ENCODE data around the gene PATL2.
"Not testable (repeated sequence)": the region's sequence is repeated elsewhere in the genome, so short reads cannot be mapped to it uniquely, and the experiment has no call there.

The PATL2 gene

DNA sequence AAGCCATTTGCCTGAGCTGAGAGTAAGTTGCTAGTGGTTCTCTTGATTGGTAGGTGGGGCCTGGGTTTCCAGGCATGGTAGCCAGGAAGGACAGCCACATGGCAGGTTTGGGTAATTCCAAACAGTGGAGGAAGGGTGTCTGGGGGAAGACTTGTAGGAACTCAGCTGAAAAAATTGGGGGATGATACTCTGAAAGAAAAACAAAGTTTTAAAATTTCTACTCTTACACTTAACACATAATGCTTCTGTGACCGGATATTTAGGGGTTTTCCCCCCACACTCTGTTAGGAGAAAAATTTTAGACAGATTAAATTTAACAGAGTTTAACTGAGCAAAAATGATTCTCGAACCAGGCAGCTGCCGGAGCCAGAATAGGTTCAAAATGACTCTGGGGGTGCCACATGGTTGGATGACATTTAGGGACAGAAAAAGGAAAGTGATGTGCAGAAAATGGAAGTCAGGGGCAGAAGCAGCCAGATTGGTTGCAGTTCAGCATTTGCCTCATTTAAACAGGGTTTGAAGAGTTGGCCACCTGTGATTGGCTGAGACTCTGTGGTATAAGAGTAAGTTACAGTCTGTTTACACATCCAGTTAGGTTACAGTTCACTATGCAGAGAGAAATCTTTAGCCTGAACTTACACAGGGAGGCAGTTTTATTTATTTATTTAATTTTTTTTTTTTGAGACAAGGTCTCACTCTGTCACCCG lies 8.3 kb upstream of the PATL2 start:
- no peak for DNase-seq (ENCODE audit: low read depth in 2 of 2, low spot score in 1 of 2)

DNA sequence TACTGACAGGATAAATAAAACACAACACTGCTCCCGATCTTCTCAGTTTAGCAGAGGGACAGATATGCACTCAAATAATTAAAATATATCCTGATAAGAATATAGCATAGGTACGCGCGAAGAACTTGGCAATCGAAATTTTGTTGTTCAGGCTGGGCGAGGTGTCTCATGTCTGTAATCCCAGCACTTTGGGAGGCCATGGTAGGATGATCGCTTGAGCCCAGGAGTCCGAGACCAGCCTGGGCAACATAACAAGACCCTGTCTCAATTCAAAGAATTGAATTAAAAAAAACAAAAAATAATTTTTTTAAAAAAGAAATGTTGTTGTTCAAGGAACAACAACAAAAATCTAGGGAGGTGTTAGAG lies 7.8 kb upstream of the PATL2 start:
- DNase-seq (ENCODE audit: low read depth in 2 of 2, low spot score in 1 of 2): no peak

GRCh38 chr15:44718180-44718926 lies 7.2 kb upstream of the PATL2 start:
- DNase-seq (ENCODE audit: low read depth in 2 of 2, low spot score in 1 of 2): no peak

DNA sequence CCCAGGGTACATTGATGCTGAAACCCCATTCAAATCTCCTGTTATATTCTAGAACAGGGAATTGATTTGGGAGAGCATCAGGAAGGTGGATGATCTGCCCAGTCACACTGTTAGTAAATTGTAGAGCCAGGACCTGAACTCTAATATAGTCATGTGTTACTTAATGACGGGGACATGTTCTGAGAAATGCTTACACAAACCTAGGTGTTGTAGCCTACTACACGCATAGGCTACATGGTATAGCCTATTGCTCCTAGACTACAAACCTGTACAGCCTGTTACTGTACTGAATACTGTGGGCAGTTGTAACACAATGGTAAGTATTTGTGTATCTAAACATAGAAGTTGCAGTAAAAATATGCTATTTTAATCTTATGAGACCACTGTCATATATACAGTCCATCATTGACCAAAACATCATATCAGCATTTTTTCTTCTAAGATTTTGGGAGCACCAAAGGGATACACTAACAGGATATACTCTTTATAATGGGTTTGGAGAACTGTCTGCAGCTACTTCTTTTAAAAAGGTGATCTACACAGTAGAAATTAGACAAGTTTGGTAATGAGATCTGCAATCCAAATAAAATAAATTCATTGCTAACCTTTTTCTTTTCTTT lies 6.0 kb upstream of the PATL2 start:
- no peak for DNase-seq (ENCODE audit: low read depth in 2 of 2, low spot score in 1 of 2)

DNA sequence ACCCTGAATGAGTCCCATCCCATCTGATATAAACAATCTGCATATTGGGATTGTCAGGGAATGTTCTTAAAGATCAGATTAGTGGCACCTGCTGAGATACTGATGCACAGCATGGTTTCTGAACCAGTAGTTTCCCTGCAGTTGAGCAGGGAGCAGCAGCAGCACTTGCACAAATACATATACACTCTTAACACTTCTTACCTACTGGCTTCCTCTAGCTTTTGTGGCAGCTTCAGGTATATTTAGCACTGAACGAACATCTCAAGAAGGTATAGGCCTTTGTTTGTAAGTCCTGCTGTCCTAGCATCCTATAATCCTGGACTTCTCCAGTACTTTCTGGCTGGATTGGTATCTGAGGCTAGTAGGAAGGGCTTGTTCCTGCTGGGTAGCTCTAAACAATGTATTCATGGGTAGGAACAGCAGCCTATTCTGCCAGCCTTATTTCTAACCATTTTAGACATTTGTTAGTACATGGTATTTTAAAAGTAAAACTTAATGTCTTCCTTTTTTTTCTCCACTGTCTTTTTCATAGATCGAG lies 4.7 kb upstream of the PATL2 start:
- DNase-seq (ENCODE audit: low read depth in 2 of 2, low spot score in 1 of 2): no peak

DNA sequence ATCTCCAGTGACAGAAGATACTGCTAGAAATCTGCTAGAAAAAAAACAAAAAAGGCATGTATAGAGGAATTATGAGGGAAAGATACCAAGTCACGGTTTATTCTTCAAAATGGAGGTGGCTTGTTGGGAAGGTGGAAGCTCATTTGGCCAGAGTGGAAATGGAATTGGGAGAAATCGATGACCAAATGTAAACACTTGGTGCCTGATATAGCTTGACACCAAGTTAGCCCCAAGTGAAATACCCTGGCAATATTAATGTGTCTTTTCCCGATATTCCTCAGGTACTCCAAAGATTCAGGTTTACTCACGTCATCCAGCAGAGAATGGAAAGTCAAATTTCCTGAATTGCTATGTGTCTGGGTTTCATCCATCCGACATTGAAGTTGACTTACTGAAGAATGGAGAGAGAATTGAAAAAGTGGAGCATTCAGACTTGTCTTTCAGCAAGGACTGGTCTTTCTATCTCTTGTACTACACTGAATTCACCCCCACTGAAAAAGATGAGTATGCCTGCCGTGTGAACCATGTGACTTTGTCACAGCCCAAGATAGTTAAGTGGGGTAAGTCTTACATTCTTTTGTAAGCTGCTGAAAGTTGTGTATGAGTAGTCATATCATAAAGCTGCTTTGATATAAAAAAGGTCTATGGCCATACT lies 4.1 kb upstream of the PATL2 start:
- DNase-seq (ENCODE audit: low read depth in 2 of 2, low spot score in 1 of 2): no peak

- DNase-seq (ENCODE audit: low read depth in 2 of 2, low spot score in 1 of 2): no peak
Measured at GRCh38 chr15:44713006-44713966, 2.2 kb upstream of the PATL2 start.

DNA sequence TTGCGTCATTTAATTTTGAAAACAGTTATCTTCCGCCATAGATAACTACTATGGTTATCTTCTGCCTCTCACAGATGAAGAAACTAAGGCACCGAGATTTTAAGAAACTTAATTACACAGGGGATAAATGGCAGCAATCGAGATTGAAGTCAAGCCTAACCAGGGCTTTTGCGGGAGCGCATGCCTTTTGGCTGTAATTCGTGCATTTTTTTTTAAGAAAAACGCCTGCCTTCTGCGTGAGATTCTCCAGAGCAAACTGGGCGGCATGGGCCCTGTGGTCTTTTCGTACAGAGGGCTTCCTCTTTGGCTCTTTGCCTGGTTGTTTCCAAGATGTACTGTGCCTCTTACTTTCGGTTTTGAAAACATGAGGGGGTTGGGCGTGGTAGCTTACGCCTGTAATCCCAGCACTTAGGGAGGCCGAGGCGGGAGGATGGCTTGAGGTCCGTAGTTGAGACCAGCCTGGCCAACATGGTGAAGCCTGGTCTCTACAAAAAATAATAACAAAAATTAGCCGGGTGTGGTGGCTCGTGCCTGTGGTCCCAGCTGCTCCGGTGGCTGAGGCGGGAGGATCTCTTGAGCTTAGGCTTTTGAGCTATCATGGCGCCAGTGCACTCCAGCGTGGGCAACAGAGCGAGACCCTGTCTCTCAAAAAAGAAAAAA lies 1.4 kb upstream of the PATL2 start:
- no peak for DNase-seq (ENCODE audit: low read depth in 2 of 2, low spot score in 1 of 2)

DNA sequence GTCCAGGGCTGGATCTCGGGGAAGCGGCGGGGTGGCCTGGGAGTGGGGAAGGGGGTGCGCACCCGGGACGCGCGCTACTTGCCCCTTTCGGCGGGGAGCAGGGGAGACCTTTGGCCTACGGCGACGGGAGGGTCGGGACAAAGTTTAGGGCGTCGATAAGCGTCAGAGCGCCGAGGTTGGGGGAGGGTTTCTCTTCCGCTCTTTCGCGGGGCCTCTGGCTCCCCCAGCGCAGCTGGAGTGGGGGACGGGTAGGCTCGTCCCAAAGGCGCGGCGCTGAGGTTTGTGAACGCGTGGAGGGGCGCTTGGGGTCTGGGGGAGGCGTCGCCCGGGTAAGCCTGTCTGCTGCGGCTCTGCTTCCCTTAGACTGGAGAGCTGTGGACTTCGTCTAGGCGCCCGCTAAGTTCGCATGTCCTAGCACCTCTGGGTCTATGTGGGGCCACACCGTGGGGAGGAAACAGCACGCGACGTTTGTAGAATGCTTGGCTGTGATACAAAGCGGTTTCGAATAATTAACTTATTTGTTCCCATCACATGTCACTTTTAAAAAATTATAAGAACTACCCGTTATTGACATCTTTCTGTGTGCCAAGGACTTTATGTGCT lies 721 bp upstream of the PATL2 start:
- no peak for DNase-seq (ENCODE audit: low read depth in 2 of 2, low spot score in 1 of 2)

DNA sequence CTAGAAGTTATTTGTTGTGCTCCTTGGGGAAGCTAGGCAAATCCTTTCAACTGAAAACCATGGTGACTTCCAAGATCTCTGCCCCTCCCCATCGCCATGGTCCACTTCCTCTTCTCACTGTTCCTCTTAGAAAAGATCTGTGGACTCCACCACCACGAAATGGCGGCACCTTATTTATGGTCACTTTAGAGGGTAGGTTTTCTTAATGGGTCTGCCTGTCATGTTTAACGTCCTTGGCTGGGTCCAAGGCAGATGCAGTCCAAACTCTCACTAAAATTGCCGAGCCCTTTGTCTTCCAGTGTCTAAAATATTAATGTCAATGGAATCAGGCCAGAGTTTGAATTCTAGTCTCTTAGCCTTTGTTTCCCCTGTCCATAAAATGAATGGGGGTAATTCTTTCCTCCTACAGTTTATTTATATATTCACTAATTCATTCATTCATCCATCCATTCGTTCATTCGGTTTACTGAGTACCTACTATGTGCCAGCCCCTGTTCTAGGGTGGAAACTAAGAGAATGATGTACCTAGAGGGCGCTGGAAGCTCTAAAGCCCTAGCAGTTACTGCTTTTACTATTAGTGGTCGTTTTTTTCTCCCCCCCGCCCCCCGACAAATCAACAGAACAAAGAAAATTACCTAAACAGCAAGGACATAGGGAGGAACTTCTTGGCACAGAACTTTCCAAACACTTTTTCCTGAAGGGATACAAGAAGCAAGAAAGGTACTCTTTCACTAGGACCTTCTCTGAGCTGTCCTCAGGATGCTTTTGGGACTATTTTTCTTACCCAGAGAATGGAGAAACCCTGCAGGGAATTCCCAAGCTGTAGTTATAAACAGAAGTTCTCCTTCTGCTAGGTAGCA lies 657 bp downstream of the PATL2 start:
- DNase-seq (ENCODE audit: low read depth in 2 of 2, low spot score in 1 of 2): no peak

DNA sequence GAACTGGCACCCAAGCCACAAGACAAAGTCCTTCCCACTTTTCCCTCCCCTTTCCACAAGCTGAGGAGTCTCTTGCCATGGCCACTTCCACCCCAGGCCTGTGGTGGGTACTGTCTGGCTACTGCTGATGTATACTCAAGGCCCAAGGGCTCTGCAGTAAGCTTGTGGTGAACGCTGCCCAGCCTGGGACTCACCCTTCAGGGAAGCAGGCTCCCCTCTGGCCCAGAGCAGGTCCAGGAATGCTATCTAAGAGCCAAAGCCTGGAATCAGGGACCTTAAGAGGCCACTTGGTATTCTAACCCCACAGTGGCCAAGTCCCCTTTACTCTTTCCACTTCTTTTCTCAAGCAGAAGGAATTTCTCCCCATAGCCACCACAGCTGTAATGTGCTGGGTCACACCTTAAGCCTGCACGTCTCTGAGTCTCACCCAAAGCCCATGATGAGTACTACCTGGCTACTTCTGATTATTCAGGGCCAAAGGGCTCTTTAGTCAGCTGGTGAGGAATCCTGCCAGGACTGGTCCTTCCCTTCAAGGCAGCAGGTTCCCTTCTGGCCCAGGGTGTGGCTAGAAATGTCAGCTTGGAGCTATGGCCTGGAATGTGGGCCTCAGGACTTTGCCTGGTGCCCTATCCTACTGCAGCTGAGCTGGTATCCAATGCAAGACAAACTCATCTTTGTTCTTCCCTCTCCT lies 4.0 kb downstream of the PATL2 start:
- DNase-seq (ENCODE audit: low read depth in 2 of 2, low spot score in 1 of 2): no peak

- no peak for DNase-seq (ENCODE audit: low read depth in 2 of 2, low spot score in 1 of 2)
Measured at GRCh38 chr15:44706401-44706800, 4.7 kb downstream of the PATL2 start.

DNA sequence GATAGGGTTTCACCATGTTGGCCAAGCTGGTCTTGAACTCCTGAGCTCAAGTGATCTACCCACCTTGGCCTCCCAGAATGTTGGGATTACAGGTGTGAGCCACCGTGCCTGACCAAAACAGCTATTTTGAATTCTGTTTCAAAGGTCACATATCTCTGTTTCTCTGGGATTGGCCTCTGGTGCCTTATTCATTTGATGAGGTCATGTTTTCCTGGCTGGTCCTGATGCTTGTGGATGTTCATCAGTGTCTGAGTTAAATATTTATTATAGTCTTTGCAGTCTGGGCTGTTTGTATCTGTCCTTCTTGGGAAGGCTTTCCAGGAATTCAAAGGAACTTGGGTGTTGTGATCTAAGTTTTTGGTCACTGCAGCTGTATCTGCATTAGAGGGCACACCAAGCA lies 5.1 kb downstream of the PATL2 start:
- no peak for DNase-seq (ENCODE audit: low read depth in 2 of 2, low spot score in 1 of 2)

DNA sequence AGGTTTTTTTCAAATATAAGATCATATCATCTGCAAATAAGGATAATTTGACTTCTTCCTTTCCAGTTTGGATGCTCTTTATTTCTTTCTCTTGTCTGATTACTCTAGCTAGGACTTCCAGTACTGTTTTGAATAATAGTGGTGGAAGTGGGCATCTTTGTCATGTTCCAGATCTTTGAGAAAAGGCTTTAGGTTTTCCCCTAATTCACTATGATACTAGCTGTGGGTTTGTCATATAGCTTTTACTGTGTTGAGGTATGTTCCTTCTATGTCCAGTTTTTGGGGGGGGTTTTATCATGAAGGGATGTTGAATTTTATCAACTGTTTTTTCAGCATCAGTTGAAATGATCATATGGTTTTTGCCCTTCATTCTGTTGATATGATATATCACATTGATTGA lies 10.4 kb downstream of the PATL2 start:
- not testable (repeated sequence) for DNase-seq (ENCODE audit: low read depth in 2 of 2, low spot score in 1 of 2)

GRCh38 chr15:44698641-44699040 lies 12.5 kb downstream of the PATL2 start:
- no peak for DNase-seq (ENCODE audit: low read depth in 2 of 2, low spot score in 1 of 2)

DNA sequence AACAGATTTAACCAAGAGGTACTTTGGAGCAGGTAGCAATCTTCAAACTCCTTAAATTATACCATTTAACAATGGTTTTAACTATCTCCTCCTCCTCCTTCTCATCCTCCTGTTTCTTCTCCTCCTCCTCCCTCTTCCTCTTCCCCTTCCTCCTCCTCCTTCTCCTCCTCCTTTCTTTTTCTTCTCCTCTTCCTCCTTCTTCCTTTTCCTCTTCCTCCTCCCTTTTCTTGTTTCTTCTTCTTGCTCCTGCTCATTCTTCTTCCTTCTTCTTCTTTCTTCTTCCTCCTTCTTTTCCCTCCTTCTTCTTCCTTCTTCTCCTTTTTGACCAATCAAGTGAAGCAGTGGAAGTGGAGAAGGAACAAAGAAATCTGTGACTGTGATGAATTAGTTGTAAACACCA lies 14.1 kb downstream of the PATL2 start:
- DNase-seq (ENCODE audit: low read depth in 2 of 2, low spot score in 1 of 2): no peak

DNA sequence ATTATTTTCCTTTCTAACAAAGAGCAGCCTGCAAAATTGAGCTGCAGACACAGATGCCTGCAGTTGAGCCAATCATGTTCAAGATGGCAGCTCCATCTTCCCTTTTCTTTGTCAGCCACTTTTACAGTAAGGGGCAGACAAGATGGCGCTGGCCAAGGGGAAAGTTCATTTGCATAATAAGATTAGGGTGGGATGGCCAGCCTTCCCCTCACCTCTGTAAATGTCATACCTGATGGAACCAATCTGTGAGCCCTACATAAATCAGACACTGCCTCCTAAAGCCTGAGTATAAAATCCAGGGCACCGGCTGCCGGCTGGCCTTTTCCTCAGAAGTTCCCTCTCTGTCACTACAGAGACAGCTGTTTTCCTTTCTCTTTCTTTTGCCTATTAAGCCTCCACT lies 15.8 kb downstream of the PATL2 start:
- DNase-seq (ENCODE audit: low read depth in 2 of 2, low spot score in 1 of 2): no peak

DNA sequence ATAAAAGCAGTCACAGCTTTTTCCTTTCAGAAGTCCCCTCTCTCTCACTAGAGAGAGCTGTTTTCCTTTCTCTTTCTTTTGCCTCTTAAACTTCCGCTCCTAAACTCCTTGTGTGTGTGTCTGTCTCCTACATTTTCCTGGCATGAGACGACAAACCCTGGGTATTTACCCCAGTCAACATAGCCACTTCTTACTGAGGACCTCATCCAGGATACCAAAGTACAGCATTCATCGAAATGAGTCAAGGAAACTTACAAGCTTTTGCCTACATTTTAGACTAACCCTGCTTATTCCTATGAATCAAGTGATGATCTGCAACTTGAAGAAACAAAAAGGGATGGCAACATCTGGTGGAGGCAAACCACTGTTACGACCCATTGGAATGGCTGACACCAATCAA lies 16.7 kb downstream of the PATL2 start:
- no peak for DNase-seq (ENCODE audit: low read depth in 2 of 2, low spot score in 1 of 2)

All from stimulated activated CD8-positive, alpha-beta memory T cell treated with anti-CD3 and anti-CD28 coated beads, Interleukin-4, amount 100 ng/mL, for 4 hours (primary cell).